ENCODE measurements around the gene ZBTB26.

ZBTB26 gene

GRCh38 chr9:122931226-122932121, at the start of gene ZBTB26:
Gene ZBTB26 (minus strand): TSS chr9:122931512. CDS start chr9:122919934, 11,578 bp downstream.
- Mint-ChIP-seq H3K36me3 (ENCODE audit: low read depth) (peaks cover 7% of the 10 kb centered on the region), H3K9me3 (no peaks in the 10 kb centered on the region), H3K27me3 (no peaks in the 10 kb centered on the region), H3K4me3 (no peak within 1 kb of the TSS), H3K4me1 (ENCODE audit: low read depth) (peaks cover 21% of the 10 kb centered on the region), H3K27ac (peak within 1 kb of the TSS; percentile 86)

GRCh38 chr9:122978601-122979000, 47.3 kb upstream of the ZBTB26 start:
- Mint-ChIP-seq H3K9me3 (no peaks in the 10 kb centered on the region), H3K4me3 (no peak overlapping the region), H3K27me3 (no peaks in the 10 kb centered on the region), H3K27ac (no peak overlapping the region), H3K4me1 (ENCODE audit: low read depth) (no peaks in the 10 kb centered on the region), H3K36me3 (ENCODE audit: low read depth) (peaks cover 17% of the 10 kb centered on the region)

- no peaks in the 10 kb centered on the region for H3K27me3 Mint-ChIP-seq
Observed at GRCh38 chr9:122975196-122975595, 43.9 kb upstream of the ZBTB26 start.

GRCh38 chr9:122961139-122961538, 29.8 kb upstream of the ZBTB26 start:
- no peaks in the 10 kb centered on the region for H3K4me1 Mint-ChIP-seq (ENCODE audit: low read depth)
- no peaks in the 10 kb centered on the region for H3K27me3 Mint-ChIP-seq
- H3K4me3 Mint-ChIP-seq, result no peak overlapping the region
- peaks cover 46% of the 10 kb centered on the region for H3K36me3 Mint-ChIP-seq (ENCODE audit: low read depth)
- no peak overlapping the region for H3K27ac Mint-ChIP-seq
- no peaks in the 10 kb centered on the region for H3K9me3 Mint-ChIP-seq

More at GRCh38 chr9:122975196-122975595, 43.9 kb upstream of the ZBTB26 start:
- H3K9me3 Mint-ChIP-seq, result no peaks in the 10 kb centered on the region
- no peak overlapping the region for H3K4me3 Mint-ChIP-seq
- no peak overlapping the region for H3K27ac Mint-ChIP-seq
- no peaks in the 10 kb centered on the region for H3K4me1 Mint-ChIP-seq (ENCODE audit: low read depth)
- H3K36me3 Mint-ChIP-seq (ENCODE audit: low read depth), result peaks cover 29% of the 10 kb centered on the region

GRCh38 chr9:122955961-122956360, 24.6 kb upstream of the ZBTB26 start:
- Mint-ChIP-seq H3K4me1 (ENCODE audit: low read depth) (peaks cover 20% of the 10 kb centered on the region), H3K4me3 (no peak overlapping the region), H3K36me3 (ENCODE audit: low read depth) (peaks cover 38% of the 10 kb centered on the region), H3K27ac (no peak overlapping the region), H3K27me3 (no peaks in the 10 kb centered on the region), H3K9me3 (no peaks in the 10 kb centered on the region)

GRCh38 chr9:122954253-122954691, 23.0 kb upstream of the ZBTB26 start:
- Mint-ChIP-seq H3K36me3 (ENCODE audit: low read depth) (peaks cover 27% of the 10 kb centered on the region), H3K27ac (no peak overlapping the region), H3K9me3 (no peaks in the 10 kb centered on the region), H3K4me3 (no peak overlapping the region), H3K4me1 (ENCODE audit: low read depth) (peaks cover 33% of the 10 kb centered on the region), H3K27me3 (no peaks in the 10 kb centered on the region)

GRCh38 chr9:122951056-122951455, 19.7 kb upstream of the ZBTB26 start:
- H3K4me3 Mint-ChIP-seq, result no peak overlapping the region
- H3K4me1 Mint-ChIP-seq (ENCODE audit: low read depth), result peaks cover 56% of the 10 kb centered on the region
- no peaks in the 10 kb centered on the region for H3K27me3 Mint-ChIP-seq
- no peak overlapping the region for H3K27ac Mint-ChIP-seq
- H3K9me3 Mint-ChIP-seq, result no peaks in the 10 kb centered on the region
- H3K36me3 Mint-ChIP-seq (ENCODE audit: low read depth), result peaks cover 10% of the 10 kb centered on the region

- H3K4me1 Mint-ChIP-seq (ENCODE audit: low read depth), result peaks cover 59% of the 10 kb centered on the region
Observed at GRCh38 chr9:122950263-122950662, 19.0 kb upstream of the ZBTB26 start.

GRCh38 chr9:122949696-122950095, 18.4 kb upstream of the ZBTB26 start:
- H3K4me1 Mint-ChIP-seq (ENCODE audit: low read depth), result peaks cover 59% of the 10 kb centered on the region

More at GRCh38 chr9:122950263-122950662, 19.0 kb upstream of the ZBTB26 start:
- Mint-ChIP-seq H3K27me3 (no peaks in the 10 kb centered on the region), H3K9me3 (no peaks in the 10 kb centered on the region), H3K36me3 (ENCODE audit: low read depth) (peaks cover 13% of the 10 kb centered on the region), H3K4me3 (no peak overlapping the region), H3K27ac (no peak overlapping the region)

GRCh38 chr9:122948313-122948712, 17.0 kb upstream of the ZBTB26 start:
- Mint-ChIP-seq H3K36me3 (ENCODE audit: low read depth) (peaks cover 18% of the 10 kb centered on the region), H3K4me1 (ENCODE audit: low read depth) (peaks cover 57% of the 10 kb centered on the region), H3K4me3 (no peak overlapping the region), H3K27ac (peak overlapping the region; percentile 69), H3K27me3 (no peaks in the 10 kb centered on the region), H3K9me3 (no peaks in the 10 kb centered on the region)

More at GRCh38 chr9:122949696-122950095, 18.4 kb upstream of the ZBTB26 start:
- no peaks in the 10 kb centered on the region for H3K27me3 Mint-ChIP-seq
- no peak overlapping the region for H3K4me3 Mint-ChIP-seq
- H3K27ac Mint-ChIP-seq, result no peak overlapping the region
- H3K36me3 Mint-ChIP-seq (ENCODE audit: low read depth), result peaks cover 18% of the 10 kb centered on the region
- H3K9me3 Mint-ChIP-seq, result no peaks in the 10 kb centered on the region

GRCh38 chr9:122946461-122947005, 15.2 kb upstream of the ZBTB26 start:
- no peaks in the 10 kb centered on the region for H3K27me3 Mint-ChIP-seq
- H3K27ac Mint-ChIP-seq, result no peak overlapping the region
- H3K9me3 Mint-ChIP-seq, result no peaks in the 10 kb centered on the region
- H3K4me3 Mint-ChIP-seq, result no peak overlapping the region
- peaks cover 18% of the 10 kb centered on the region for H3K36me3 Mint-ChIP-seq (ENCODE audit: low read depth)
- H3K4me1 Mint-ChIP-seq (ENCODE audit: low read depth), result peaks cover 72% of the 10 kb centered on the region

GRCh38 chr9:122944960-122945888, 13.9 kb upstream of the ZBTB26 start:
- no peaks in the 10 kb centered on the region for H3K27me3 Mint-ChIP-seq
- no peaks in the 10 kb centered on the region for H3K9me3 Mint-ChIP-seq
- H3K36me3 Mint-ChIP-seq (ENCODE audit: low read depth), result peaks cover 7% of the 10 kb centered on the region
- H3K4me3 Mint-ChIP-seq, result no peak overlapping the region
- no peak overlapping the region for H3K27ac Mint-ChIP-seq
- peaks cover 71% of the 10 kb centered on the region for H3K4me1 Mint-ChIP-seq (ENCODE audit: low read depth)

GRCh38 chr9:122941582-122942234, 10.4 kb upstream of the ZBTB26 start:
- Mint-ChIP-seq H3K9me3 (no peaks in the 10 kb centered on the region), H3K36me3 (ENCODE audit: low read depth) (peaks cover 26% of the 10 kb centered on the region), H3K4me3 (peak overlapping the region; percentile 91), H3K4me1 (ENCODE audit: low read depth) (peaks cover 46% of the 10 kb centered on the region), H3K27ac (peak overlapping the region; percentile 91), H3K27me3 (no peaks in the 10 kb centered on the region)

Measured in stimulated activated naive CD8-positive, alpha-beta T cell treated with anti-CD3 and anti-CD28 coated beads, Interleukin-15, Interleukin-2, amounts not matched to agents 100 ng/mL and 50 ng/mL, for 24 hours (primary cell).